ENCODE results near the gene CATSPER4. TPM values are rescaled to one million over a fixed set of nuclear protein-coding genes. Genes with fewer than 3 reads are reported as not detected.

CATSPER4 gene
- total and polyA plus RNA-seq, 2 of the 8 experiments (the other 6 are each of a cell fraction or from before 2014, with no cell fraction given), result 0.65 to 0.83 TPM

DNA sequence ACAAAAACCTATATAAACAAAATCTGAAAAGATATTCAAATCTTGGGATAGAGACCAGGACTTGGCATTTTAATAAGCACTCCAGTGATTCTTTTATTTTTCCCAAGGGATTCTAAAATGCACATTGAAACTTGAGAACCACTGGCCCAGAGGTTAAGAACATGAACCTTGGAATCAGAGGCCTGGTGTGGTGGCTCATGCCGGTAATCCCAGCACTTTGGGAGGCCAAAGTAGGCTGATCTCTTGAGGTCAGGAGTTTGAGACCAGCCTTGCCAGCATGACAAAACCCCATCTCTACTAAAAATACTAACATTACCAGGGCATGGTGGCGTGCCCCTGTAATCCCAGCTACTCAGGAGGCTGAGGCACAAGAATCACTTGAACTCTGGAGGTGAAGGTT is 30.7 kb downstream of the CATSPER4 start:
- Histone ChIP-seq H2AFZ (ENCODE audit: low read length) (no peak overlapping the region), H3K4ac (replicated peaks; ENCODE audit: insufficient read length, low read depth, low read length) (no peak overlapping the region), H3K36me3 (ENCODE audit: control insufficient read depth in 2 of 4, insufficient read depth in 4 of 4, low read length in 3 of 4) (no peaks in the 10 kb centered on the region), H3K23ac (ENCODE audit: insufficient read length) (no peak overlapping the region), H2AK5ac (ENCODE audit: low read depth, low read length) (no peak overlapping the region), H3K79me2 (ENCODE audit: control insufficient read depth in 1 of 2, insufficient read depth in 2 of 2, low read length in 2 of 2) (no peaks in the 10 kb centered on the region), H2BK120ac (replicated peaks; ENCODE audit: low read depth, low read length) (no peak overlapping the region), H3K9ac (replicated peaks in 1 of 4; ENCODE audit: extremely low read depth in 1 of 4, low read depth in 3 of 4, low read length in 3 of 4) (no peak overlapping the region), H2BK15ac (ENCODE audit: low read length) (no peak overlapping the region), H2BK20ac (ENCODE audit: low read length) (no peak overlapping the region), H3K18ac (ENCODE audit: extremely low read depth, low read length) (no peak overlapping the region), H4K8ac (ENCODE audit: extremely low read depth, insufficient read depth, low read length) (no peak overlapping the region), H3K14ac (ENCODE audit: insufficient read length) (no peak overlapping the region), H3K27ac (ENCODE audit: low read depth, low read length) (no peak overlapping the region), H2BK5ac (ENCODE audit: low read depth, low read length) (no peak overlapping the region), H3K56ac (replicated peaks; ENCODE audit: insufficient read length, low read depth, low read length) (no peak overlapping the region), H3K79me1 (ENCODE audit: low read depth, low read length) (no peaks in the 10 kb centered on the region), H3K23me2 (ENCODE audit: low read depth, low read length) (peaks cover 5% of the 10 kb centered on the region; the same call in 1 of the 2 replicates), H3K9me3 (ENCODE audit: insufficient read depth in 2 of 2, low read depth in 1 of 2, low read length in 1 of 2) (no peaks in the 10 kb centered on the region), H4K20me1 (replicated peaks in 1 of 2; ENCODE audit: control insufficient read depth in 1 of 2, insufficient read depth in 2 of 2, low read length in 2 of 2) (no peaks in the 10 kb centered on the region), H3K4me1 (replicated peaks in 1 of 4; ENCODE audit: control insufficient read depth in 3 of 4, insufficient read depth in 4 of 4, low read length in 3 of 4) (peaks cover 0 to 4% (median 2%) of the 10 kb centered on the region in 4 experiments; a peak in 4 of 7 replicates), H3K4me3 (ENCODE audit: extremely low read depth in 1 of 4, insufficient read depth in 2 of 4, low read depth in 3 of 4, low read length in 4 of 4) (no peak overlapping the region), H4K91ac (replicated peaks; ENCODE audit: insufficient read length, low read length) (no peak overlapping the region), H3K27me3 (replicated peaks in 1 of 4; ENCODE audit: control insufficient read depth in 3 of 4, extremely low read depth in 1 of 4, insufficient read depth in 3 of 4, low read length in 3 of 4) (peaks cover 0 to 8% (median 0%) of the 10 kb centered on the region in 4 experiments; a peak in 3 of 7 replicates), H4K5ac (ENCODE audit: insufficient read length, low read depth, low read length) (no peak overlapping the region), H2BK12ac (ENCODE audit: low read depth, low read length) (no peak overlapping the region), H3K4me2 (ENCODE audit: insufficient read depth in 1 of 2, low read depth in 2 of 2, low read length in 2 of 2) (no peak overlapping the region)
- CTCF ChIA-PET (ENCODE audit: partially characterized antibody), result interaction anchor here (1.1 to 4.2 kb wide), 7 partner anchors 9 to 76 kb away, joined by 3 to 29 read pairs (median 3); partner anchors contain the start of gene CEP85
- POLR2A ChIA-PET (ENCODE audit: partially characterized antibody), result interaction anchor here (0.9 to 1.5 kb wide), 2 partner anchors 10 to 27 kb away, joined by 3 to 6 read pairs; no protein-coding TSS in a partner anchor
- TF ChIP-seq CBX5 (IDR thresholded peaks at IDR 0.05; ENCODE audit: low read depth, low read length) (no peak), YY1 (IDR thresholded peaks at IDR 0.05; ENCODE audit: low read depth, low read length) (no peak), GTF2F1 (IDR thresholded peaks at IDR 0.05; ENCODE audit: borderline replicate concordance, low read depth, low read length) (no peak), TAF7 (optimal IDR thresholded peaks at IDR 0.05; ENCODE audit: borderline replicate concordance, low read depth, low read length) (no peak), NRF1 (IDR thresholded peaks at IDR 0.05; ENCODE audit: low read depth, low read length) (no peak), MAFK (IDR thresholded peaks at IDR 0.05; ENCODE audit: low read depth, low read length) (no peak), KDM1A (IDR thresholded peaks at IDR 0.05; ENCODE audit: borderline replicate concordance, low read length) (no peak), SUZ12 (IDR thresholded peaks at IDR 0.05; ENCODE audit: low read length) (no peak), ZNF274 (IDR thresholded peaks at IDR 0.05; ENCODE audit: borderline replicate concordance, extremely low read depth, low read length) (no peak)
- TF ChIP-seq, protein P1, sequence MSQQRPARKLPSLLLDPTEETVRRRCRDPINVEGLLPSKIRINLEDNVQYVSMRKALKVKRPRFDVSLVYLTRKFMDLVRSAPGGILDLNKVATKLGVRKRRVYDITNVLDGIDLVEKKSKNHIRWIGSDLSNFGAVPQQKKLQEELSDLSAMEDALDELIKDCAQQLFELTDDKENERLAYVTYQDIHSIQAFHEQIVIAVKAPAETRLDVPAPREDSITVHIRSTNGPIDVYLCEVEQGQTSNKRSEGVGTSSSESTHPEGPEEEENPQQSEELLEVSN (IDR thresholded peaks at IDR 0.05), result no peak
- 82% methylated on average over 2 of the region's 2 CpGs; no CpG with 5 or more reads in 1 of the 2 experiments for WGBS, 2 experiments (ENCODE audit: extremely low coverage in 1 of 2, insufficient coverage in 1 of 2, insufficient read length in 1 of 2, insufficient replicate concordance in 2 of 2, low coverage in 1 of 2, low lambda C conversion rate in 2 of 2, missing lambda C conversion rate in 1 of 2)
- FAIRE-seq (no peak), DNase-seq (ENCODE audit: low read depth in 1 of 2, low spot score in 2 of 2) (no peak)

Measured in H1 (cell line).